HL-60/S4 (cell line): ENCODE results near the gene KANSL2.
"Not testable (repeated sequence)": the region's sequence is repeated elsewhere in the genome, so short reads cannot be mapped to it uniquely, and the experiment has no call there.

Source experiments
- in situ Hi-C: fragments of 300-500 bp; cut with MboI; formaldehyde crosslinking; loops from 2 replicates; pipeline ENCODE4 v1.14.3; 2022; ENCODE audit warnings: low sequenced_read_pairs

Gene KANSL2

GRCh38 chr12:48686037-48686595, 4.1 kb upstream of the KANSL2 start:
- in situ Hi-C loops, result no loop called here

- in situ Hi-C loops, result no loop called here
These were observed 1.5 kb upstream of the KANSL2 start for GRCh38 chr12:48683534-48683933.

GRCh38 chr12:48682927-48683326, 889 bp upstream of the KANSL2 start:
- in situ Hi-C loops, result no loop called here

- in situ Hi-C loops, result not testable (repeated sequence)
These were observed 481 bp upstream of the KANSL2 start for GRCh38 chr12:48682533-48682905.

GRCh38 chr12:48681399-48681709, 684 bp downstream of the KANSL2 start:
- in situ Hi-C loops, result no loop called here

- in situ Hi-C loops, result no loop called here
These were observed 1.2 kb downstream of the KANSL2 start for GRCh38 chr12:48680861-48681260.

- in situ Hi-C loops, result no loop called here
These were observed 3.4 kb downstream of the KANSL2 start for GRCh38 chr12:48678551-48679185.

- in situ Hi-C loops, result no loop called here
These were observed 10.7 kb downstream of the KANSL2 start for GRCh38 chr12:48671231-48671856.

- in situ Hi-C loops, result no loop called here
These were observed 13.0 kb downstream of the KANSL2 start for GRCh38 chr12:48668996-48669395.

GRCh38 chr12:48659863-48660262, 22.2 kb downstream of the KANSL2 start:
- in situ Hi-C loops, result no loop called here

- in situ Hi-C loops, result no loop called here
These were observed 30.4 kb downstream of the KANSL2 start for GRCh38 chr12:48651681-48652080.

GRCh38 chr12:48645354-48645753, 36.7 kb downstream of the KANSL2 start:
- in situ Hi-C loops, result not testable (repeated sequence)

GRCh38 chr12:48643011-48643410, 39.0 kb downstream of the KANSL2 start:
- in situ Hi-C loops, result no loop called here

- in situ Hi-C loops, result not testable (repeated sequence)
These were observed 40.1 kb downstream of the KANSL2 start for GRCh38 chr12:48641752-48642555.

- in situ Hi-C loops, result no loop called here
These were observed 41.2 kb downstream of the KANSL2 start for GRCh38 chr12:48640854-48641253.

- in situ Hi-C loops, result no loop called here
These were observed 41.6 kb downstream of the KANSL2 start for GRCh38 chr12:48640428-48640827.

GRCh38 chr12:48631071-48631470, 51.0 kb downstream of the KANSL2 start:
- in situ Hi-C loops, result no loop called here

- in situ Hi-C loops, result no loop called here
These were observed 51.7 kb downstream of the KANSL2 start for GRCh38 chr12:48630346-48630745.

GRCh38 chr12:48629541-48629940, 52.5 kb downstream of the KANSL2 start:
- in situ Hi-C loops, result no loop called here

- in situ Hi-C loops, result no loop called here
These were observed 54.5 kb downstream of the KANSL2 start for GRCh38 chr12:48627556-48627955.

GRCh38 chr12:48622997-48623396, 59.0 kb downstream of the KANSL2 start:
- in situ Hi-C loops, result not testable (repeated sequence)

GRCh38 chr12:48618541-48618940, 63.5 kb downstream of the KANSL2 start:
- in situ Hi-C loops, result no loop called here
